Hepatocyte (in vitro differentiated cells): ENCODE results near the gene SLC5A10.

Source experiments
- EZH2phosphoT487 ChIP-seq: fragments of 200-600 bp; sonication (generic); IDR thresholded peaks from one replicate; pipeline ENCODE4 v1.6.1; 2018; ENCODE audit warnings: antibody characterized with exemption, mild to moderate bottlenecking, low read depth, moderate library complexity; ENCODE audit not compliant: unreplicated experiment, severe bottlenecking
- TF ChIP-seq, protein P1 (sequence below): fragments of 200-600 bp; sonication (generic); IDR thresholded peaks from 2 replicates; pipeline ENCODE4 v1.5.1; 2016; ENCODE audit warnings: antibody characterized with exemption, mild to moderate bottlenecking; ENCODE audit not compliant: poor library complexity

- TF ChIP-seq, protein P1, sequence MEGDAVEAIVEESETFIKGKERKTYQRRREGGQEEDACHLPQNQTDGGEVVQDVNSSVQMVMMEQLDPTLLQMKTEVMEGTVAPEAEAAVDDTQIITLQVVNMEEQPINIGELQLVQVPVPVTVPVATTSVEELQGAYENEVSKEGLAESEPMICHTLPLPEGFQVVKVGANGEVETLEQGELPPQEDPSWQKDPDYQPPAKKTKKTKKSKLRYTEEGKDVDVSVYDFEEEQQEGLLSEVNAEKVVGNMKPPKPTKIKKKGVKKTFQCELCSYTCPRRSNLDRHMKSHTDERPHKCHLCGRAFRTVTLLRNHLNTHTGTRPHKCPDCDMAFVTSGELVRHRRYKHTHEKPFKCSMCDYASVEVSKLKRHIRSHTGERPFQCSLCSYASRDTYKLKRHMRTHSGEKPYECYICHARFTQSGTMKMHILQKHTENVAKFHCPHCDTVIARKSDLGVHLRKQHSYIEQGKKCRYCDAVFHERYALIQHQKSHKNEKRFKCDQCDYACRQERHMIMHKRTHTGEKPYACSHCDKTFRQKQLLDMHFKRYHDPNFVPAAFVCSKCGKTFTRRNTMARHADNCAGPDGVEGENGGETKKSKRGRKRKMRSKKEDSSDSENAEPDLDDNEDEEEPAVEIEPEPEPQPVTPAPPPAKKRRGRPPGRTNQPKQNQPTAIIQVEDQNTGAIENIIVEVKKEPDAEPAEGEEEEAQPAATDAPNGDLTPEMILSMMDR, result no peak
- TF ChIP-seq EZH2phosphoT487, result no peak
Observed at GRCh38 chr17:19013226-19013625, 61.3 kb downstream of the SLC5A10 start.
